Measurements from ENCODE around the gene METTL16. TPM values are rescaled to one million over a fixed set of nuclear protein-coding genes. Genes with fewer than 3 reads are reported as not detected.
A peak's percentile ranks its signal among the peaks of the same experiment; 100 is the strongest.

The METTL16 gene
- total RNA-seq, 2 donors from 2014 or later, result 12.9 to 24.1 TPM

GRCh38 chr17:2391597-2392251 is 120.0 kb downstream of the METTL16 start:
- Histone ChIP-seq H3K9me3 (no peaks in the 10 kb centered on the region), H3K4me3 (no peak overlapping the region), H3K27me3 (no peaks in the 10 kb centered on the region), H3K4me1 (peaks cover 53% of the 10 kb centered on the region), H3K36me3 (replicated peaks in 1 of 2; ENCODE audit: insufficient read depth in 1 of 2, low read depth in 2 of 2) (peaks cover 0 to 6% of the 10 kb centered on the region in 2 donors), H3K27ac (peak overlapping the region; percentile 86 to 99 (median 96))
- DNase-seq, result no peak
- intact Hi-C loops (cut with DNase I), result no loop called here
- WGBS, 2 donors, result 64 to 82% methylated on average over 18 of the region's 18 CpGs
- TF ChIP-seq, protein P1, sequence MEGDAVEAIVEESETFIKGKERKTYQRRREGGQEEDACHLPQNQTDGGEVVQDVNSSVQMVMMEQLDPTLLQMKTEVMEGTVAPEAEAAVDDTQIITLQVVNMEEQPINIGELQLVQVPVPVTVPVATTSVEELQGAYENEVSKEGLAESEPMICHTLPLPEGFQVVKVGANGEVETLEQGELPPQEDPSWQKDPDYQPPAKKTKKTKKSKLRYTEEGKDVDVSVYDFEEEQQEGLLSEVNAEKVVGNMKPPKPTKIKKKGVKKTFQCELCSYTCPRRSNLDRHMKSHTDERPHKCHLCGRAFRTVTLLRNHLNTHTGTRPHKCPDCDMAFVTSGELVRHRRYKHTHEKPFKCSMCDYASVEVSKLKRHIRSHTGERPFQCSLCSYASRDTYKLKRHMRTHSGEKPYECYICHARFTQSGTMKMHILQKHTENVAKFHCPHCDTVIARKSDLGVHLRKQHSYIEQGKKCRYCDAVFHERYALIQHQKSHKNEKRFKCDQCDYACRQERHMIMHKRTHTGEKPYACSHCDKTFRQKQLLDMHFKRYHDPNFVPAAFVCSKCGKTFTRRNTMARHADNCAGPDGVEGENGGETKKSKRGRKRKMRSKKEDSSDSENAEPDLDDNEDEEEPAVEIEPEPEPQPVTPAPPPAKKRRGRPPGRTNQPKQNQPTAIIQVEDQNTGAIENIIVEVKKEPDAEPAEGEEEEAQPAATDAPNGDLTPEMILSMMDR (IDR thresholded peaks at IDR 0.05), result no peak
- TF ChIP-seq POLR2A (IDR thresholded peaks at IDR 0.05), result no peak
- ATAC-seq, result no peak

DNA sequence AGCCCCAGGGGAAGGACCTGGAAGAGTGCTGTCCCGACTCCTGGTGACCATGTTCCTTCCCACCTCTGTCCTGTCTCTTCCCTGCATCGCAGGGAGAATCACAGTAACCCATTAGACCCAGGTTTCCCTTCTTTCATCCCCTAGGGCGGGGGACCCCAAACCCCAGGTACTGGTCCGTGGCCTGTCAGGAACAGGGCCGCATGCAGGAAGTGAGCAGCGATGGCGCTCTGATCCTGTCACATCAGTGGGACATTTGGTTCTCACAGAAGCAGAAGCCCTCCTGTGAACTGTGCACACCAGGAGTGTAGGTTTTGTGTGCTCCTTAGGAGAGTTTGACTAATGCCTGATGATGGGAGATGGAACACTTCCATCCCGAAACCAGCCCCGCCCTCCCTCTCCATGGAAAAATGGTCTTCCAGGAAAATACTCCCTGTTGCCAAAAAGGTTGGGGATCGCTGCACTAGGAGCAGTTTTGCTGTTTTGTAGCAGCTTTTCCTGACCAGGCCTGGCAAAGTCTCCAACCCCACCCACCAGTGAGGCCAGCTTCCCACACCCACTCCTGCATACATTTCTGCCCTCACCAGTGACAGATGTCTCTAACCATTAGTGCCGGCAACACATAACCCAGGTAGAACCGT is 121.4 kb downstream of the METTL16 start:
- peaks cover 39% of the 10 kb centered on the region for H3K4me1 ChIP-seq
- intact Hi-C loops (cut with DNase I), result no loop called here
- DNase-seq, result no peak

DNA sequence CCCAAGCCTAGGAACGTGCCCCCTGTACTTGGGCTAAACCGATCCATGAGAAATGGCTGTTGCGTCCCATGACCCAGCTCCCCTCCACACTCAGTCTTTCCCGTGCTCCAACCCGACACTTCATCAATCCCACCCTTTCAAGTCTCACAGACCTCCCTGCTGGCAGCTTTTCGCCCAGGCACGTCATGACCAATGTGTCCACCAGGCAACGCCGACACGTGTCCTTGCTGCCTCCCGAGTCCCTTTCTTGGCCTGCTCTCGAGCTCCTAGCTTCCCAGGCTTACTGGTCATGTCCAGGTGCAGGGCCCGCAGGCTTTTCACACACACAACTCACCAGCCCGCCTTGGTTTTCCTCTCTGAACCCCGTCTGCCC is 123.0 kb downstream of the METTL16 start:
- Histone ChIP-seq H3K27ac (peak overlapping the region; percentile 13 to 48 (median 22)), H3K36me3 (replicated peaks in 1 of 2; ENCODE audit: insufficient read depth in 1 of 2, low read depth in 2 of 2) (peaks cover 0 to 7% of the 10 kb centered on the region in 2 donors), H3K9me3 (no peaks in the 10 kb centered on the region), H3K27me3 (no peaks in the 10 kb centered on the region), H3K4me3 (no peak overlapping the region), H3K4me1 (peaks cover 25% of the 10 kb centered on the region)
- ATAC-seq (no peak), DNase-seq (peak in 3 of 4 donors; percentile 64 to 84 (median 75))
- no peak for TF ChIP-seq POLR2A (IDR thresholded peaks at IDR 0.05)
- TF ChIP-seq, protein P1 (IDR thresholded peaks at IDR 0.05), result peak in 4 of 7 experiments; percentile 23 to 32 (median 26)
- intact Hi-C loops (cut with DNase I), result no loop called here
- 58 to 63% methylated on average over 15 of the region's 15 CpGs for WGBS, 2 donors

More for the DNA sequence above, 121.4 kb downstream of the METTL16 start:
- Histone ChIP-seq H3K27ac (peak overlapping the region in 1 of 4 donors; percentile 3), H3K4me3 (no peak overlapping the region), H3K36me3 (replicated peaks in 1 of 2; ENCODE audit: insufficient read depth in 1 of 2, low read depth in 2 of 2) (peaks cover 0 to 7% of the 10 kb centered on the region in 2 donors), H3K9me3 (no peaks in the 10 kb centered on the region), H3K27me3 (no peaks in the 10 kb centered on the region)
- 77 to 81% methylated on average over 12 of the region's 12 CpGs for WGBS, 2 donors
- ATAC-seq, result no peak
- no peak for TF ChIP-seq POLR2A (IDR thresholded peaks at IDR 0.05)
- TF ChIP-seq, protein P1 (IDR thresholded peaks at IDR 0.05), result no peak

GRCh38 chr17:2388020-2388682 is 123.5 kb downstream of the METTL16 start:
- Histone ChIP-seq H3K36me3 (replicated peaks in 1 of 2; ENCODE audit: insufficient read depth in 1 of 2, low read depth in 2 of 2) (peaks cover 0 to 7% of the 10 kb centered on the region in 2 donors), H3K4me3 (no peak overlapping the region), H3K27me3 (no peaks in the 10 kb centered on the region), H3K9me3 (no peaks in the 10 kb centered on the region), H3K4me1 (peaks cover 25% of the 10 kb centered on the region), H3K27ac (peak overlapping the region in 2 of 4 donors; percentile 21 to 48)
- WGBS, 2 donors, result 92 to 94% methylated on average over 21 of the region's 21 CpGs
- TF ChIP-seq, protein P1 (IDR thresholded peaks at IDR 0.05), result no peak
- TF ChIP-seq POLR2A (IDR thresholded peaks at IDR 0.05), result no peak
- DNase-seq, result no peak
- ATAC-seq, result no peak
- intact Hi-C loops (cut with DNase I), result no loop called here
